Stimulated activated CD8-positive, alpha-beta memory T cell treated with anti-CD3 and anti-CD28 coated beads, Interleukin-7, amount 100 ng/mL, for 1 hour (primary cell): Measurements from ENCODE around the gene WDR55.
"Not testable (repeated sequence)": the region's sequence is repeated elsewhere in the genome, so short reads cannot be mapped to it uniquely, and the experiment has no call there.

Experiments
- DNase-seq, 2 donors: peaks; one replicate each; pipeline ENCODE4 v3.0.0-alpha.2; 2020; ENCODE audit warnings: low read depth in 2 of 2

WDR55 gene, protein sequence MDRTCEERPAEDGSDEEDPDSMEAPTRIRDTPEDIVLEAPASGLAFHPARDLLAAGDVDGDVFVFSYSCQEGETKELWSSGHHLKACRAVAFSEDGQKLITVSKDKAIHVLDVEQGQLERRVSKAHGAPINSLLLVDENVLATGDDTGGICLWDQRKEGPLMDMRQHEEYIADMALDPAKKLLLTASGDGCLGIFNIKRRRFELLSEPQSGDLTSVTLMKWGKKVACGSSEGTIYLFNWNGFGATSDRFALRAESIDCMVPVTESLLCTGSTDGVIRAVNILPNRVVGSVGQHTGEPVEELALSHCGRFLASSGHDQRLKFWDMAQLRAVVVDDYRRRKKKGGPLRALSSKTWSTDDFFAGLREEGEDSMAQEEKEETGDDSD

DNA sequence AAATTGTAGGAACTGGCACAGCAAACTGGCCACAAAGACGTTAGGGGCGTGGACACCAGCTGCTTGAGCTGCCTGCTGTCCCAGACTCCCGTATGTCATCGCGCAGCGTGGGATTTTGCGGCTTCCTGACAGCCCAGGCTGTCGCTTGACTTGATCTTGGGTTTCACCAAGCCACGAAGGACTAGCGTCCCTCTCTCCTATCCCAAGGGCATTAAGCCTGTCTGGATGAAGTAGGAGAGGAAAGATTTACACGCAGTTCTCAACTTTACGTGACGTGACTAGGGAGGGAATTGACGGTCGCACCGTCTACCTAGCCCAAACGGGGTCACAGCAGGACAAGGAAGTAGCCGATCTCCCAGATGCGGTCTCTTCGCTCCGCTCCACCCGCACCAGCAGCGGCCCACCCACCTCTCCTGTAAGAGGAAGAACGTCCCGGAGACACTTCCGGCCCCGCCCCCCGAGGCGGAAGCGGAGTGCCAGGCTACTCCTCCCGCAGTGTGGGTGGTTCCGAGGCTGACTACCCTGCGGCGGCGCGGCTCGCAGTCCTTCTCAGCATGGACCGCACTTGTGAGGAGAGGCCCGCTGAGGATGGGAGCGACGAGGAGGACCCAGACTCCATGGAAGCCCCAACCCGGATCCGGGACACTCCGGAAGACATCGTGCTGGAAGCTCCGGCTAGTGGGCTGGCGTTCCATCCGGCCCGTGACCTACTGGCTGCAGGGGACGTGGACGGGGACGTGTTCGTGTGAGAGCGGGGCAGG, at the start of gene WDR55:
TSS of gene WDR55 (plus strand) at position 546 of the 761 bp plus-strand sequence. CDS start at position 555, 9 bp downstream.
- peak; percentile 90 for DNase-seq

DNA sequence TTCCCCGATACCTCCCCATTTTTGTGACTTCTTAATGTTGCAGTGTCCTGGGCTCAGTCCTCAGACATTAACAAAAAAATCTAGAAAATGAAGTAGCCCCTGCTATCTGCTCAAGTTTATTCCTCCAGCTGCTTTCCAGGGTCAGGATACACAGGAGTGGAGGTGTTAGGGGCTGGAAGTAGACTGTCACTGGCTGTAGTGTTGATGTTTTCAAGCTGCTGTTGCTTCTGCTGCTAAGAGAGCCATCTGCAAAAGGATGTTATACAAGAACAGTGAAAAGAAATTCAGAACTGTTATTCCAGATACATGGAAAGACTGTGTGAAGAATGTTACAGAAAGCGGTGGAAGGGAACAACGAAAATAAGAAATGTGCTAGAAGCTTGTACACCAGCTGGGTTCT, 42.4 kb upstream of the WDR55 start:
- no peak for DNase-seq

DNA sequence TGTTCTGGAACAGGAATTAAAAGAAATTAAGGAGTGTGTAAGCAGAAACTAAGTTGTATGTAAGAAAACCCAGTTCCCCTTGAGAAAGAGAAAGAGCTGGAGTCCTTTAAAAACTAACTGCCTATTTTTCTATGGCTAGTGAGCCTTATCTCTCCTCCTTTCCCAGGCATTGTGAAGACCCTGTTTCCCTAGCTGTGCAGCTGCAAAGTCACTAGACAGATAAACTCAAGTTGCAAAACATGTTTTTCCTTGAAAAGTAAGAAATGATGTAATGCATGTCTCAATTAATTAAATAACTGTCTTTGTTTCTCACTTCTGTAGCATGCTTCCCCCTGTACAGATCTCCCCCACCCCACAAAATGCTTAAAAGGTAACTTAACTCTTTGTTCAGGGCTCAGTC, 41.6 kb upstream of the WDR55 start:
- DNase-seq, result not testable (repeated sequence)

DNA sequence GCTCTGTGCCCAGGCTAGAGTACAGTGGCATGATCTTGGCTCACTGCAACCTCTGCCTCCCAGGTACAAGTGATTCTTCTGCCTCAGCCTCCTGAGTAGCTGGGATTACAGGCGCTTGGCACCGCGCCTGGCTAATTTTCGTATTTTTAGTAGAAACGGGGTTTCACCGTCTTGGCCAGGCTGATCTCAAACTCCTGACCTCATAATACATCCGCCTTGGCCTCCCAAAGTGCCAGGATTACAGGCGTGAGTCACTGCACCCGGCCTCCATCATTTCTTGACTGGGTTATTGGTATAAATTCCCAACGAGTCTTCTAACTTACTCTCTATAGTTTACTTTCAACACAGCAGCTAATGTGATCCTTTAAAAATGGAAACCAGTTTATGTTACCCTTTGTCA, 39.8 kb upstream of the WDR55 start:
- not testable (repeated sequence) for DNase-seq

DNA sequence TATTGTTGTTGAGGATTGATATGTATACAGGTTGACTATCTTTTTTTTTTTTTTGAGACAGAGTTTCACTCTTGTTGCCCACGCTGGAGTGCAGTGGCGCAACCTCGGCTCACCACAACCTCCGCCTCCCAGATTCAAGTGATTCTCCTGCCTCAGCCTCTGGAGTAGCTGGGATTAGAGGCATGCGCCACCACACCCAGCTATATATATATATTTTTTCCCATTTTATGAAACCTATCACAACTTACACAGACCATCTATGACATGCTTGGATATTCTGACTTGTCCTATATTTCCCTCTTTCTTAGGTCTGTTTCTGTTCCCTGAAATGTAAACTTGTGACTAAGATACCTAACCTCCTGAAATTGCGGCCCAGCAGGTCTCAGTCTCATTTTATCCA, 36.7 kb upstream of the WDR55 start:
- DNase-seq, result no peak

DNA sequence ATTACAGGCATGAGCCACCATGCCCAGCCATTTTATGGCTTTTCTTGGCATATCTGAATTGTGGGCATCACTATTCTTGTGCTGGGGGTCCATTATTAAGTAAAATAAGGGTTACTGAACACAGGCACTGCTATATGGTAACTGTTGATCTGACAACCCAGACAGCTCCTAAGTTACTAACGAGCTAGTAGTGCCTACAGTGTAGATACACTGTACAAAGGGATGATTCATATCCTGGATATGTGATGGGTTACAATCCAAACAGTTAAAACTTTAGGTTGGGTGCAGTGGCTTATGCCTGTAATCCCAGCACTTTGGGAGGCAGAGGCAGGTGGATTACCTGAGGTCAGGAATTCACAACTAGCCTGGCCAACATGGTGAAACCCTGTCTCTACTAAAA, 36.0 kb upstream of the WDR55 start:
- DNase-seq, result no peak

DNA sequence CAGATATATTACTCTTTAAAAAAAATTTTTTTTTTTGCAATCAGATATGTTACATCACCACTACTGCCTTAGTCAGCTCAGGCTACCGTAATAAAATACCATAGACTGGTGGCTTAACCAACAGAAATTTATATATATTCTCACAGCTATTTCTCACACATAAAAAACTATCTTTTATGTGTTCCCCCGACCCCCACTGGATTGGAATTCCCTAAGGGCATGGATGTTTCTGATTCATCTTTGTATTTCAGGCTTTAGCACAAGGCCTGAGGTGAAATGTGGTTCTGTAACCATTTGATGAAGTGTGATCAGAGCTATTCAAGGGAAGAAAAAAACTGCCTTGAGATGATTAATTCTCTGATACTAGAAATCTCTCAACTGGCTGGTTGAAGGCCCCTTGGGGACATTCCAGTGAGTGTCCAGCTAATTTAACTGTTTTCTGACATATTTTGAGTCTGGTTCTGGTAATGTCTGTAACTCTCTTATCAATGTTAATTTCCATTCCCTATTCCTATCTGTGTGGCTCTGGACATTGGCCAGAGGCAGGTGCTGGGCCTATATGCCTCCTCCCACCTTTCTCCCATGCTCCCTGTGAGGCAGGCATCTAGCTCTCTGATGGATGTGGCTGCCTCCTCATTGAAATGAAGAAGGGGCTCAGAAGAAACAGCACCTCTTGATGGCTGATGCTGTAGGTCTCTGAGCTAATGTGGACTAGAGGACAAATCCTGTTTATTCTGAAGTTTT, 34.2 kb upstream of the WDR55 start:
- no peak for DNase-seq

DNA sequence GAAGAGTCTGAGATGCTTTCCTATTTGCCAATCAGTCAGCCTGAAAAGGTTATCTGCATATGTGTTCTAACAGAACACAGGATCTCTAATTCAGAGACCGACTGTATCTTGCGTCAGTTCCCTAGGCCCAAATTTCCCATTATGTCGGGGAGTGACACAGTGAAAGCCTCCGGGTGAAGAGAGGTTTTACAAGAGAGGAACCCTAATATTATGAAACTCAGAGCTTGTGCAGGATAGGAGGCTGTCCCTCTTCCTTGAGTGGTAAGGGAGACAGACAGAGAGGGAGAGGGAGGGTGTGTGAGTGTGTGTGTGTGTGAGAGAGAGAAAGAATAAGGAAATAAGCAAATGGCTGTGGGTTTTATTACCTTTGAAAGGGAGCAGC, 33.7 kb upstream of the WDR55 start:
- no peak for DNase-seq

DNA sequence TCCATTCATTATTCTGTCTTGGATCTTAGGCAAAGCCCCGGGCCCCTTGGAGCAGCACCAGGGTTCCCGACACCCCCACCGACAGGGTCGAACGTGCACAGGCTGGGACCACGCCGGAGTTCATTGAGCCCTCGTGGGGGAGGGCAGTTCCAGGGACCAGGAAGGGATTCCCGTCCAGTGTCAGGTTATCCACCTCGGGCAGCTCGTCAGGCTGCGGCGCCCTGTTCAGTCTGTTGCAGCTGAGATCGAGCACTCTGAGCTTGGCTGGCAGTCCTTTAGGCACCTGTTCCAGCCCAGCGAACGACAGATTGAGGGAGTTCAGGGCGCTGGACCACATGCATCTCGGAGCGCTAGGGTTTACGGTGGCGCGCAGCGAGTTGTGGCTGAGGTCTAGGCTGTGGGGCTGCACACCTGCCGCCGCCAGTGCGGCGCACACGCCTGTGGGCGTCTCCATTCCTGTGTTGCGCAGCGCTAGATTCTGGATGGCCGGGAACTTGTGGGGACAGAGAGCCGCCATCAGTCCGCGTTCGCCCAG, 32.8 kb upstream of the WDR55 start:
- no peak for DNase-seq

DNA sequence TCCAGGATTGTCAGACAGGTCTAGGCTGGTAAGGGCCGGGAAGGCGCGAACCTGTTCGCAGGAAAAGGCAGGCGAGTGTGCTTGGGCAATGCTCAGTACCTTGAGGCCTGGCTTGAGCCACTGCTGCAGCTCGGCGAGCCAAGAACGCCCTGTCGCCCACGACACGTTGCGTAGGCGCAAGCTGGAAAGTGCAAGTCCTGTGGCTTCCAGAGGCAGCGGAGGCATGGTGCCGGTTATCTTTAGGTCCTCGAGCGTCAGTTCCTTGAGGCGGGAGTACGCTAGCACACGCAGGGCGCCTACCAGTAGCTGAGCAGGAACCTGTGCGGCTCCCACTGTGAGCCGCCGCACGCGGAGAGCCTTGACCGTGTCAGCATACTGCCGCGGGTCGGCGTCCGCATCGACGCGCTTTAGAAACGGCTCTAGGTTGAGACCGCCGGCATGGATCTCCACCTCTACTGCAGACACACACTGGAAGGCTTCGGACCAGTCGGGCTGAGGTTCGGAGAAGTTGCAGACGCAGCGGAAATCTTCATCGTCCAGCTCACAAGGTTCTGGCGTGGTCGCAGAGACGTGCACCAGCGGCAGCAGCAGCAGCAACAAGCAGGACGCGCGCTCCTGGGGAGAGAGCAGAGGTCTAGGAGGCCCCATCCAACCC, 32.2 kb upstream of the WDR55 start:
- DNase-seq, result no peak

DNA sequence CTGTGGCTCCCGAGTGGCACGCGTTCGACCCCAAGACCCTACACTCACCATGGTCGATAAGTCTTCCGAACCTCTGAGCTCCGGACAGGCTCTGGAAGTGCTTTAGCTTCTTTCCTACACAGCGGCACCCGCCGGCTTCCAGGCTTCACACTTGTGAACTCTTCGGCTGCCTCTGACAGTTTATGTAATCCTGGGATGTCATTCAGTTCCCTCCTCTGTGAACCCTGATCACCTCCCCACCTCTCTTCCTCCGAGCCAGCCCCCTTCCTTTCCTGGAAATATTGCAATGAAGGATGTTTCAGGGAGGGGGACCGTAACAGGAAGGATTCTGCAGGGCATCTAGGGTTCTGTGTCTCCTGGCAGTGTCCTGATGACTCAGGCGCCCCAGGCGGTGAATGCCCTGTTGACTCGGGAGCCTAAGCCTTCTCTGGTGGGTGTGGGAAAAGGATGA, 31.7 kb upstream of the WDR55 start, which contains the start of gene CD14:
TSS of gene CD14 (minus strand) at position 155 of the 451 bp plus-strand sequence. CDS start at position 51, 104 bp downstream.
- no peak for DNase-seq

DNA sequence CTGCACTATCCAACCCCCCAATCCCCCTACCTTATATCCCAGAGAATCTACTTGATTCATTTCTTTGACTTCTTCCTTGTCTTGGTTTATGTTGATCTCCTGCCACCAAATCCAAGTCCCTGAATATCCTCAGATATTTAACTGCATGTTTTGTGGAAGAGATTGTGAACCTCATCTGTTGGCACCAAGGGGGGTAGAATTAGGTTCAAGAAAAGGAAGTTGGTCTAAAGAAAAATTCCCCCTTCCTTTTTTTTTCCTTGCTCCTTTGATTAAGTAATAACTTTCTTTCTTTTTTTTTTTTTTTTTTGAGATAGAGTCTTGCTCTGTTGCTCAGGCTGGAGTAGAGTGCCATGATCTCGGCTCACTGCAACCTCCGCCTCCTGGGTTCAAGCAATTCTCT, 31.2 kb upstream of the WDR55 start:
- DNase-seq, result no peak

DNA sequence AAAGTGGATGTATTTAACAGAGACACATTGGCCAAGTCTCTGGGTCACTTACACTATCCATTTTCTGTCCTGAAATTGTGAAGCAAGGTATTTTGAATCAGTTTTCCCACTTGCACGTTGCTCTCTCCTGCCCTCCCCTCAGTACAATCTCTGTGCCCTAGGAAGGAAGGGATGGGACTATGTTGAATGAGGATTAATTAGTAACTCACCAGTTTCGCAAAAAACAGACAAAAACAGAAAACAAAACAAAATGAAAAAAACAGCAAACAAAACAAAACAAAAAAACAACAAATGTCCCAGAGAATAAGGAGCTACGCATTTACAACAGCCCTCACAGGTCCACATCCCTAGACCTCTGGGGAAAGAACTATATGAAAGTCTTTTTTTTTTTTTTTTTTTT, 30.6 kb upstream of the WDR55 start:
- no peak for DNase-seq

DNA sequence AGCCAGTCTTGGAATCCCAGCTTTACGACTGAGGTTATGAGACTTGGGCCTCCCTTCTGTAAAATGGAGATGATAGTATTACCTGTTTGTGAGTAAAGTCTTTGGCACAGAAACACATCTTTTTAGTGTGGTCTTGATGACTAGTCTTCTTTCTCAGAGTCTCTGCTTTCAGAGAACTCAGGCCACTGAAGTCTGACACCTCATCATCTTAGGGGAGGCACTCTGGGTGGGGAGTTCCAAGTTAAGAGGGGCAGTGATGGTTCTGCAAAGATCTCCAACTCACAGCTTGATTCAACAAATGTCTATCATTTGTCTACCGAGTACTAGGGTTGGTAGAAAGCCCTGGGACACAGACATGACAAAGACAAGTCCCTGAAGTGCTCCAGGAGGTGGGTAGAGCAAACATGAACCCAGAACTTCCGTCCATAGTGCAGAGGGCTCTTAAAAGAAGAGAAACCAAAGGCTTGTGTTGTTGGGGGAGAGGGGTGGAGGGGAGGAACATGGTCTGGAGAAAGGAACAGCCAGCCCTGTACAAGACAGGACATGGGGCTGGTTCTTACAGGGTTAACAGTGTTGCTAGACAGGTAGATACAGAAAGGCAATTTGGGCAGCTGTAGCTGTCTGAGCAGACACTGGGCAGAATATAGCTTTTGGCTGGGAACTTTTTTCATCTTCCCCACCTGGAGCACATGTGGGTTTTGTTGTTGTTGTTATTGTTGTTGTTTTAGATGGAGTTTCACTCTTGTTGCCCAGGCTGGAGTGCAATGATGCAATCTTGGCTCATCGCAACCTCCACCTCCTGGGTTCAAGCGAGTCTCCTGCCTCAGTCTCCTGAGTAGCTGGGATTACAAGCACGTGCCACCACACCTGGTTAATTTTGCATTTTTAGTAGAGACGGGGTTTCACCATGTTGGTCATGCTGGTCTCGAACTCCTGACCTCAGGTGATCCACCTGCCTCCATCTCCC, 29.1 kb upstream of the WDR55 start:
- no peak for DNase-seq

DNA sequence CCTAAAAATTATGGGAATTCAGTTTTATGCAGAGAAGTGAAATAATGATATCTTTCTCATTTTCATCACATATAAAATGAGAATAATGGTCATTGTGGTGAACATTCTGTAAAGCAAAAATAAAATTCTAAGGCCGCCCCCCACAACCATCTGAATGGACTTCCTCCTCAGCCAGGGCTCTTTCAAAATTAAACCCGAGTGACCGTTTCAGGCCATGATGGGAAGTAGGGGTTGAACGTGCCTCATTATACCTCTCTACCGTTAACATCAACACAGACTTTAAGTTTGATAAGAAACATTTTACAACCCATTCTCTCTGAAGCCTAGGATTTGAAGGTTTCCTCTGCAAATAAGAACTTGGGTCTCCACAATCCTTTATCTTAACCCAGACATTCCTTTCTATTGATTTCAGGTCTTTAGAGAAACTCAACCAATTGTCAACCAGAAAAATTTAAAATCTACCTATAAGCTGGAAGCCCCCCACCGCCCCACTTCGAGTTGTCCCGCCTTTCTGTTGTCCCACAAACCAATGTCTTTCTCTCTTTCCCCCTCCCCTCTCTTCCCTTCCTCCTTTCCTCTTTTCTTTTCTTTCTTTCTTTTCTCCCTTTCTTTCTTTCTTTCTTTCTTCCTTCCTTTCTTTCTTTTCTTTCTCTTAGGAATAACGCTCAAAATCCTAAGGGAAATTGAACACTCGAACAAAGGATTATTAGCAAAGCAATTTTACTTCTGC, 27.2 kb upstream of the WDR55 start:
- no peak for DNase-seq

DNA sequence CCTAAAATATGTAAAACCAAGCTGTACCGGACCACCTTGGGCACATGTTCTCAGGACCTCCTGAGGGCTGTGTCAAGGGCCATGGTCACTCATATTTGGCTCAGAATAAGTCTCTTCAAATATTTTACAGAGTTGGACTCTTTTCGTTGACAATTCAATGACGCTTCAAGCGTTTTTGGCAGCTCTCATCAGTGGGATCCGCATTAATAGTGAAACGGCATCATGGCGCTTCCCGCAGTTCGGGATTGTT, 25.9 kb upstream of the WDR55 start:
- not testable (repeated sequence) for DNase-seq

DNA sequence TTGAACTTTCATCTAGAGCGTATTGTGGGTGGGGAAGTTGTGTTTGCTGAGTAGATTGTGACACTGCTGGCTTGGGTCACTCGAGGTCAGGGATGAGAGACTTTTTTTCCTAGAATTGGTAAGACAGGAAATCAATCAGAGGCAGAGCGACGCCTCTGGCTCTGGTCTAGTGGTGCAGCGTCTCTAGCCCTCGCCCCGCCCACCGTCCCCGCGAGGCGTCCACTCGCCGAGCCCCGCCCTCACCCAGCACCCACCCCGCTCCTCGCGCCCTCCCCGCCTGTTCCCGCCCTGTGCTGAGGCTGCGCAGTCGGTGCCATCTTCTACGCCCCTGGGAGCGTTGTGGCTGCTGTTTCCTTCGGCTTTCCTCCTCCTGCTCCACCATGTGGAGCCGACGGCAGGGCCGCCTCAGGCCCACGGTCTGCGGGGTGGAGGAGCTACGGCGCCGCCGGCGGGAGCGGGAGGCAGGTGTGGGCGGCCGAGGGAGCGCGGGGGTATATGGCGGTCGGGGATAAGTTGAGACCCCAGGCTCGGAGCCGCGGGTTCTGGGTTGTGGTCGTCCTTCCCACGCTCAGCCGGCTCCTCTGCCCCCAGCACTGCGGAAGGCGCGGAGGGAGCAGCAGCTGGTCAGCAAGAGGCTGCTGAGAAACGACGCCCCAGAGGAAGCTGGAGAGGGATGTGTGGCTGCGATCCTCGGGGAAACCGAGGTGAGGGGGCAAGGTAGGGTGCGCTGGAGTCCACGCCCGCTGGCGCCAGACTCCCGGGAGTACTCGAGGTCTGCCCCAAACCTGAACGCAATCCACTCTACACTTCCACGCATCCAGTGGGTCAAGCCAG, 25.3 kb upstream of the WDR55 start, which contains the start of gene TMCO6:
TSS of gene TMCO6 (plus strand) at position 304 of the 834 bp plus-strand sequence. CDS start at position 381, 77 bp downstream.
- DNase-seq, result peak; percentile 92 to 95

DNA sequence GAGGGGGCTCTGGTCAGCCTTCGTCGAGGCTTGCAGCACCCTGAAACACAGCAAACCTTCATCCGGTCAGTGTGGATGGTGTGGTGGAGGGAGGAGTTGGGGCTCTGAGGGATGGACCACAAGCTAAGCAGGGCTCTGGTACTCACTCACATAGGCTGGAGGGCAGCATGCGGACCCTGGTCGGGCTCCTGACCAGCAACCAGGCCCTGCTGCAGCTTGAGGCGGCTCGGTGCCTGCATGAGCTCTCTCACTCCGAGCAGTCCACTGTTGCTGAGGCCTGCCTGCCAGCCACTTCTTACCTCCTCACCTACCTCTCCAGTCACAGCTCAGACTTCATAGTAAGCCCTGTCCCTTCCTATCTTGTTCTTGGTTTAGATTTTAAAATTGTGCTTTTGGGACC, 23.0 kb upstream of the WDR55 start:
- no peak for DNase-seq

DNA sequence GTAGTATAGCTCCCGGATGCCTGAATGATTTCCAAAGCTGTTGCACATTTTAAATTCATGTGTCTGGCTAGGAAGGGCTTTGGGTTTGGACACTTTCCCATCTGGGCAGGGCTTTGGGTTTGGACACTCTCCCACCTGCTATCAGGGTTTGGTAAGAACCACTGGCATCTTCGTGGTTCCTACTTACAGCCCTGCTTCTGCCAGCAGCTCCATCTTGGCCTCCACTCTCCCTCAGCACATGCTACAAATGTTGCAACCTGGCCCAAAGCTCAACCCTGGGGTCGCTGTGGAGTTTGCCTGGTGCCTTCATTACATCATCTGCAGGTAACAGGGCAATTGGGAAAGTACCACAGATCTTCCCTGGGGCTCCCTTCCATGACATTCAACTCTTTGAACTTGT, 22.0 kb upstream of the WDR55 start:
- no peak for DNase-seq
